ENCODE measurements around the gene HHIPL1.

HHIPL1 gene

GRCh38 chr14:99674776-99675381 lies 29.9 kb downstream of the HHIPL1 start:
- no peak for DNase-seq (ENCODE audit: low spot score)
- TF ChIP-seq, protein P1, sequence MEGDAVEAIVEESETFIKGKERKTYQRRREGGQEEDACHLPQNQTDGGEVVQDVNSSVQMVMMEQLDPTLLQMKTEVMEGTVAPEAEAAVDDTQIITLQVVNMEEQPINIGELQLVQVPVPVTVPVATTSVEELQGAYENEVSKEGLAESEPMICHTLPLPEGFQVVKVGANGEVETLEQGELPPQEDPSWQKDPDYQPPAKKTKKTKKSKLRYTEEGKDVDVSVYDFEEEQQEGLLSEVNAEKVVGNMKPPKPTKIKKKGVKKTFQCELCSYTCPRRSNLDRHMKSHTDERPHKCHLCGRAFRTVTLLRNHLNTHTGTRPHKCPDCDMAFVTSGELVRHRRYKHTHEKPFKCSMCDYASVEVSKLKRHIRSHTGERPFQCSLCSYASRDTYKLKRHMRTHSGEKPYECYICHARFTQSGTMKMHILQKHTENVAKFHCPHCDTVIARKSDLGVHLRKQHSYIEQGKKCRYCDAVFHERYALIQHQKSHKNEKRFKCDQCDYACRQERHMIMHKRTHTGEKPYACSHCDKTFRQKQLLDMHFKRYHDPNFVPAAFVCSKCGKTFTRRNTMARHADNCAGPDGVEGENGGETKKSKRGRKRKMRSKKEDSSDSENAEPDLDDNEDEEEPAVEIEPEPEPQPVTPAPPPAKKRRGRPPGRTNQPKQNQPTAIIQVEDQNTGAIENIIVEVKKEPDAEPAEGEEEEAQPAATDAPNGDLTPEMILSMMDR (IDR thresholded peaks at IDR 0.05; ENCODE audit: borderline replicate concordance, control extremely low read depth, extremely low read depth, insufficient read depth, missing control alignments) = no peak
- in situ Hi-C loops (cut with MboI; ENCODE audit: low sequenced_read_pairs, unreplicated experiment) = no loop called here

GRCh38 chr14:99675382-99675835 lies 30.5 kb downstream of the HHIPL1 start:
- DNase-seq (ENCODE audit: low spot score) = no peak
- in situ Hi-C loops (cut with MboI; ENCODE audit: low sequenced_read_pairs, unreplicated experiment) = no loop called here
- TF ChIP-seq, protein P1 (IDR thresholded peaks at IDR 0.05; ENCODE audit: borderline replicate concordance, control extremely low read depth, extremely low read depth, insufficient read depth, missing control alignments) = no peak

DNA sequence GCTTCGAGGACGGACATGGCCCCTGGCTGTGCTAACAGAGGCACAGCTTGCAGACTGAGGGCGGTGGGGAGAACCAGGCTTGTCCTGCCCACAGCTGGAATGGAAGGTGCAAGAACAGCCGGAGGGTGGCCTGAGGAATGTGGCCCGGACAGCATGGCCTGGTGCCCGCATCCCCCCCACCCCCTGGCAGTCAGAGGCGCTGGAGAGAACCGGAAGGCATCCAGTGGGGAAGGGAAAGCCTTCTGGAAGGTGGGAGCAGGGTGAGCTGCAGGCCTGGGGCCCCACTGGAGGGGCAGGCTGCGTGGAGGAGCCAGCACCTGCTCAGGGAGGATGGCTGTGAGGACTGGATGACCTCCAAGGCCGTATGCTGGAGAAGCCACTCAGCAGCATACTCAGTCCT lies 31.0 kb downstream of the HHIPL1 start:
- DNase-seq (ENCODE audit: low spot score) = no peak
- TF ChIP-seq, protein P1 (IDR thresholded peaks at IDR 0.05; ENCODE audit: borderline replicate concordance, control extremely low read depth, extremely low read depth, insufficient read depth, missing control alignments) = no peak
- in situ Hi-C loops (cut with MboI; ENCODE audit: low sequenced_read_pairs, unreplicated experiment) = no loop called here

DNA sequence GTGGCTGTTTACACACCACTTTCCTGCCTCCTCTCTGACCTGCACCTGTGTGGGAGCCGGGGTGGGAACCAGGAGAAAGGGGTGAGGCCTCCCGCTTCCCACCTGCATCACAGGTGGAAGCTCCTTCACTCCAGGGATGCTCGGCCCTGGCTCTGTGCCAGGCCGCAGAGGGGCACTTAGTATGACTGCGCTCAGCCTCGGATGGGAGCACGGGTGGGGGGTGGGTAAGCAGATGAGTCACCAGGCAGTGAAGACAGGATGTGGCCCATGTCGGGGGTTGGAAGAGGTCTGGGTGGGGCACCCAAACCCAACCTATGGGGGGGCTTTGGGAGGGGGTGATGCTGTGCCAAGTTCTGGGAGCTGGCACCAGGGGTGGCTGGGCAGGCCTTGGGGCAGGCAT lies 31.7 kb downstream of the HHIPL1 start:
- TF ChIP-seq, protein P1 (IDR thresholded peaks at IDR 0.05; ENCODE audit: borderline replicate concordance, control extremely low read depth, extremely low read depth, insufficient read depth, missing control alignments) = no peak
- no peak for DNase-seq (ENCODE audit: low spot score)
- in situ Hi-C loops (cut with MboI; ENCODE audit: low sequenced_read_pairs, unreplicated experiment) = no loop called here

DNA sequence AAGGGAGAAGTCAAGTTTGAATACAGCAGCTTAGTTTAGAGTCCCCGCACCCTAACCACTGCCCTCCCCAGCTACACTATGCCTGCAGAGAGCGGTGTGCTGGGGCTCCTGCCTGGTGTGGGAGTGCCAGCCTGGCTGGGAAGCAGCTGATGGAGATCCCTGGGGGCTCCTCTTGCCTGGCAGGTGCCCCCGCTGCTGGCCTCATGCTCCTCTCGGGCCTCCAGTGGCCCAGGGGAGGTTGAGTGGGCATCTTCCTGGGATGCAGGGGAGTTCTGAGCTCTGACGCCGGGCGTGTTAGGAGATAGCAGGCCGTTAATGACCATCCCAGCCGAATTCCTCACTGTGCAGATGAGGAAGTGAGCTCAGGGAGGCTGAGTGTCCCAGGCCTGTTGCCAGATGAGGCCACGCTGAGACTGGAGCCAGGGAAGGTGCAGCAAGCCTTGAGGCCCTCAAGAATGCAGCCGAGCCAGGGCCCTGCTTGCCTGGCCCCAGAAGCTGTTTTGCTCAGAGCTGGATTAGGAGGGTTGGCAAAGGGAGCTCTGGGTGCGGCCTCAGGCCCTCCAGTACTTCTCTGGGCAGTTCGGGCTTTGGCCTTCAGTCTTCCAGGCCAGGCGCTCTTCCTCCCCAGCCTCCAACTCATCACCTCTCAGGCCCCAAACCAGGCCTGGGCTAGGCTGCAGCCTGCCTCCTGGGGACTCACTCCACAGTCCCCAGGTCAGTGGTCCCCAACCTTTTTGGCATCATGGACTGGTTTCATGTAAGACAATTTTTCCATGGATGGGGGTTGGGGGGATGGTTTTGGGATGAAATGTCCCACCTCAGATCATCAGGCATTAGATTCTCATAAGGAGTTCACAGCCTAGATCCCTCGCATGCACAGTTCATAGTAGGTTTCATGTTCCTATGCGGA lies 32.6 kb downstream of the HHIPL1 start:
- DNase-seq (ENCODE audit: low spot score) = no peak
- TF ChIP-seq, protein P1 (IDR thresholded peaks at IDR 0.05; ENCODE audit: borderline replicate concordance, control extremely low read depth, extremely low read depth, insufficient read depth, missing control alignments) = no peak
- in situ Hi-C loops (cut with MboI; ENCODE audit: low sequenced_read_pairs, unreplicated experiment) = no loop called here

DNA sequence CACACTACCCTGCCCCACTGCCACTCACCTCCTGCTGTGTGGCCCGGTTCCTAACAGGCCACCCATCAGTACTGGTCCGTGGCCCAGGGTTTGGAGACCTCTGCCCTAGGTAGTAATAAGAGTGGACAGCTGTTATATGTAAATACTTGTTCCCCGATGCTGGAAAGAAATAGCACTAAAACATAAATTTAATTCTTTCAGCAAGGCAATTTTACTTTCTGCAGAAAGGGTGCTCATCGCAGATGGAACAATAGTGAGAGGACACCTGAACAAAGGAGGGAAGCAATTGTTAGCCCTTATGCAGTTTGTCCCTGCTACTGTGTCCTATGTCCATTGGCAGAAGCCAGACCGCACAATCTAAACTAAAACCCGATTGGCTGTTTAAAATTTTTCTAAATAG lies 33.3 kb downstream of the HHIPL1 start:
- in situ Hi-C loops (cut with MboI; ENCODE audit: low sequenced_read_pairs, unreplicated experiment) = no loop called here
- TF ChIP-seq, protein P1 (IDR thresholded peaks at IDR 0.05; ENCODE audit: borderline replicate concordance, control extremely low read depth, extremely low read depth, insufficient read depth, missing control alignments) = no peak
- DNase-seq (ENCODE audit: low spot score) = no peak

Measured in GM13976 (cell line).